Esophagus squamous epithelium (tissue), 5 donors: Measurements from ENCODE around the gene AP1G1. TPM values are rescaled to one million over a fixed set of nuclear protein-coding genes. Genes with fewer than 3 reads are reported as not detected.
"Not testable (repeated sequence)": the region's sequence is repeated elsewhere in the genome, so short reads cannot be mapped to it uniquely, and the experiment has no call there.

Experiments used
- DNase-seq: peaks from one replicate; lab custom pipeline; 2025; lab: John Stamatoyannopoulos, UW
- H3K27ac ChIP-seq, 4 donors: fragments of 200-600 bp; sonication (generic); one replicate each; pipeline ENCODE4 v1.5.1; 2016 to 2019; ENCODE audit warnings: mild to moderate bottlenecking in 1 of 4
- H3K27me3 ChIP-seq, 4 donors: fragments of 200-600 bp; sonication (generic); 1 replicate in 3 of 4; 2 replicates in 1 of 4; pipeline versions ENCODE4 v1.5.1 to v1.6.0; 2017 to 2021; ENCODE audit warnings: antibody characterized with exemption in 1 of 4
- H3K36me3 ChIP-seq, 3 donors: fragments of 200-600 bp; sonication (generic); one replicate each; pipeline ENCODE4 v1.5.1; 2016 to 2019
- H3K4me1 ChIP-seq, 3 donors: fragments of 200-600 bp; sonication (generic); one replicate each; pipeline ENCODE4 v1.5.1; 2017 to 2019
- H3K4me3 ChIP-seq, 4 donors: fragments of 200-600 bp; sonication (generic); 1 replicate in 3 of 4; 2 replicates in 1 of 4; pipeline ENCODE4 v1.5.1; 2016 to 2019; ENCODE audit warnings: mild to moderate bottlenecking in 2 of 4, moderate library complexity in 1 of 4
- H3K9me3 ChIP-seq, 3 donors: fragments of 200-600 bp; sonication (generic); one replicate each; pipeline ENCODE4 v1.5.1; 2016 to 2019
- POLR2A ChIP-seq, 4 donors: fragments of 450-650 bp; IDR thresholded peaks; one replicate each; pipeline ENCODE4 v1.6.1; 2017; ENCODE audit warnings: antibody characterized with exemption in 4 of 4, mild to moderate bottlenecking in 4 of 4, moderate library complexity in 3 of 4
- WGBS, 2 donors: methylation state at CpG; one replicate each; pipeline ENCODE4 v1.1.5; 2018; 5-methylcytosine and 5-hydroxymethylcytosine counted together
- intact Hi-C: fragments of 100-400 bp; cut with DNase I; formaldehyde crosslinking; loops from one replicate; pipeline ENCODE4 v1.15.0; 2022
- total RNA-seq, 4 donors: library from RNA; depleted of rRNA; stranded (reverse); fragments of >200 nt; gene quantifications; one replicate each; pipeline ENCODE4 v1.1.0, GENCODE V29; 2016
- TF ChIP-seq, protein P1 (sequence below), 6 experiments: fragments of 450-650 bp in 4 of 6; fragments of 200-600 bp in 2 of 6; sonication (generic) in 2 of 6; IDR thresholded peaks; one replicate each; pipeline ENCODE4 v1.5.1; 2016 to 2019; ENCODE audit warnings: antibody characterized with exemption in 6 of 6, mild to moderate bottlenecking in 4 of 6, moderate library complexity in 4 of 6
- donor health status: DM: yes; HTN: yes; CAD: no.

Gene AP1G1
- total RNA-seq, 4 donors from 2014 or later, result 51.7 to 90.1 (median 68.6) TPM

DNA sequence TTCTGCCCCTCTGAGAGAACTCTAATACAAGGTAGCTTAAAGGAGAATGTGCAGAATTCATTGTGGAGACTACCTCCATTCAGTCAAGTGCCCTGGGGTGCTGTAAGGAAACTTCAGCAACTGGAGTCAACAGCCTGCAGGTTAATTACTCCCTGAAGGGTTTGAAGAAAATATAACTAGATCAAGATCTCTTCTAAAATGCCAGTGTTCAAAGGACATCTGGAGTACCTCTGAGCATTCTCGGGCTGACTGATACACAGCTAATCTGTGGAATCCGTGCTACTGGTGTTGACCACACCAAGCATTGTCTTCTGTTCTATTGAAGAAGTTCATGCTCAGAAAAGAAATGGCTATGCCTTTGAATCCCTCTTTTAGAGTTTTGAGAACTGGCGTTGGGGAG, 25.7 kb upstream of the AP1G1 start:
- Histone ChIP-seq H3K9me3 (no peaks in the 10 kb centered on the region), H3K4me1 (no peaks in the 10 kb centered on the region), H3K4me3 (no peak overlapping the region), H3K27me3 (no peaks in the 10 kb centered on the region), H3K27ac (no peak overlapping the region), H3K36me3 (no peaks in the 10 kb centered on the region)
- WGBS, 2 donors, result 84 to 88% methylated on average over 3 of the region's 3 CpGs
- intact Hi-C loops, result no loop called here
- DNase-seq, result no peak
- no peak for TF ChIP-seq POLR2A (IDR thresholded peaks at IDR 0.05)
- TF ChIP-seq, protein P1, sequence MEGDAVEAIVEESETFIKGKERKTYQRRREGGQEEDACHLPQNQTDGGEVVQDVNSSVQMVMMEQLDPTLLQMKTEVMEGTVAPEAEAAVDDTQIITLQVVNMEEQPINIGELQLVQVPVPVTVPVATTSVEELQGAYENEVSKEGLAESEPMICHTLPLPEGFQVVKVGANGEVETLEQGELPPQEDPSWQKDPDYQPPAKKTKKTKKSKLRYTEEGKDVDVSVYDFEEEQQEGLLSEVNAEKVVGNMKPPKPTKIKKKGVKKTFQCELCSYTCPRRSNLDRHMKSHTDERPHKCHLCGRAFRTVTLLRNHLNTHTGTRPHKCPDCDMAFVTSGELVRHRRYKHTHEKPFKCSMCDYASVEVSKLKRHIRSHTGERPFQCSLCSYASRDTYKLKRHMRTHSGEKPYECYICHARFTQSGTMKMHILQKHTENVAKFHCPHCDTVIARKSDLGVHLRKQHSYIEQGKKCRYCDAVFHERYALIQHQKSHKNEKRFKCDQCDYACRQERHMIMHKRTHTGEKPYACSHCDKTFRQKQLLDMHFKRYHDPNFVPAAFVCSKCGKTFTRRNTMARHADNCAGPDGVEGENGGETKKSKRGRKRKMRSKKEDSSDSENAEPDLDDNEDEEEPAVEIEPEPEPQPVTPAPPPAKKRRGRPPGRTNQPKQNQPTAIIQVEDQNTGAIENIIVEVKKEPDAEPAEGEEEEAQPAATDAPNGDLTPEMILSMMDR (IDR thresholded peaks at IDR 0.05), result no peak

DNA sequence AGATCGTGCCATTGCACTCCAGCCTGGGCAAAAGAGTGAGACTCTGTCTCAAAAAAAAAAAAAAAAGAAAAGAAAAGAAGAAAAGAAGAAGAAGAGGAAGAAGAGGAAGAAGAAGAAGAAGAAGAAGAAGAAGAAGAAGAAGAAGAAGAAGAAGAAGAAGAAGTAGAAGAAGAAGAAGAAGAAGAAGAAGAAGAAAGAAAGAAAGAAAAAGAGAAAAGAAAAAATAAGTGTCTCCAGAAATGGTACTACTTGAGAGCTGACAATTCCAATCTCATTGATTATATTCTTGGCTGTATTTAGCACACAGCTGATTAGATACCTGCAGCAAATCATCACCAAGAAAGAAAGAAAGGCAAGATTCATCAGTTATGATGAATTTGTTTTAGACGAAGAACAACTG, 23.5 kb upstream of the AP1G1 start:
- not testable (repeated sequence) for H3K4me1 ChIP-seq, H3K27ac ChIP-seq, H3K27me3 ChIP-seq, DNase-seq, H3K36me3 ChIP-seq, H3K9me3 ChIP-seq, H3K4me3 ChIP-seq
- intact Hi-C loops, result loop anchor here (2.0 kb wide), 1 partner anchor 13 kb away; no protein-coding TSS in a partner anchor
- 83 to 100% methylated on average over 1 to 2 of the region's 2 CpGs for WGBS, 2 donors

DNA sequence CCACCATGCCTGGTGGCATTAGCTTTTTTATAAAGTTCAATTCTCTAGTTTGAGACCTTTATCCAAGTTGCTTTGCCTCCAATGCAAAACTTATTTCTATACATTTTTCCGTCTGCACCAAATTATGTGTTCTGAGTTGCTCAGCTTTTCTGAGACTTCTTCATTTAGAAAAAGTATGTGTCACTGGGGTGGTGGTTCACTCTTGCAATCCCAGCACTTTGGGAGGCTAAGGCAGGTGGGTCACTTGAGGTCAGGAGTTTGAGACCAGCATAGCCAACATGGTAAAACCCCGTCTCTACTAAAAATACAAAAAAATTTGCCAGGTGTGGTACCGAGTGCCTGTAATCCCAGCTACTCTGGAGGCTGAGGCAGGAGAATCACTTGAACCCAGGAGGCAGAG, 23.1 kb upstream of the AP1G1 start:
- intact Hi-C loops, result loop anchor here (2.0 kb wide), 1 partner anchor 13 kb away; no protein-coding TSS in a partner anchor
- not testable (repeated sequence) for H3K27ac ChIP-seq, H3K9me3 ChIP-seq, H3K4me1 ChIP-seq, H3K36me3 ChIP-seq, DNase-seq, H3K4me3 ChIP-seq, H3K27me3 ChIP-seq
- WGBS, 2 donors, result 86 to 91% methylated on average over 3 of the region's 3 CpGs

- 62 to 76% methylated on average over 2 of the region's 2 CpGs for WGBS, 2 donors
- TF ChIP-seq, protein P1 (IDR thresholded peaks at IDR 0.05), result no peak
- no peak for TF ChIP-seq POLR2A (IDR thresholded peaks at IDR 0.05)
- Histone ChIP-seq H3K9me3 (no peaks in the 10 kb centered on the region), H3K27ac (no peak overlapping the region), H3K27me3 (no peaks in the 10 kb centered on the region), H3K4me1 (no peaks in the 10 kb centered on the region), H3K36me3 (no peaks in the 10 kb centered on the region), H3K4me3 (no peak overlapping the region)
- no peak for DNase-seq
- intact Hi-C loops, result no loop called here
Measured at GRCh38 chr16:71830359-71830758, 21.7 kb upstream of the AP1G1 start.

DNA sequence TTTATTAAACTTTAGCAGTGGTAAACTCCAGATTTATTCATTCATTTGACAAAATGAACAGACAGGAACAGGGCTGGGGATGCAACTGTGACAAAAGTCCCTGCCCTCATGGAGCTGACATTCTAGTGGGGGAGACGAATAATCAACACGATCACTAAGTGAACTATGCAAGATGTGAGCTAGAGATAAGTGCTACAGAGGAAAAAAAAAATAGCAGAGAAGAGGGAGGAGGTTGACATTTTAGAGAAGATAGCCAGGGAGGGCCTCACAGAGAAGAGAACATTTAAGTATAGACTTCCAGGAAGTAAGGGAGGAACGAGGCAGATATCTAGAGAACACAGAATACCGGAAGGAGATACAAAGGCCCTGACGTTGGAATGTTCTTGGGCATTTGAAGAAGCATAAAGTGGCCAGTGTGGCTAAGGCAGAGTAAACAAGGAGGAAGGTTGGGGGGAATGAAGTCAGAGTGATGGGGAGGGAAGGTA, 17.9 kb upstream of the AP1G1 start:
- no peaks in the 10 kb centered on the region for H3K27me3 ChIP-seq
- H3K9me3 ChIP-seq, result no peaks in the 10 kb centered on the region
- H3K27ac ChIP-seq, result no peak overlapping the region
- DNase-seq, result no peak
- no peak overlapping the region for H3K4me3 ChIP-seq
- H3K4me1 ChIP-seq, result no peaks in the 10 kb centered on the region
- TF ChIP-seq, protein P1 (IDR thresholded peaks at IDR 0.05), result no peak
- no peak for TF ChIP-seq POLR2A (IDR thresholded peaks at IDR 0.05)
- intact Hi-C loops, result no loop called here
- WGBS, 2 donors, result 72 to 82% methylated on average over 5 of the region's 5 CpGs
- no peaks in the 10 kb centered on the region for H3K36me3 ChIP-seq

DNA sequence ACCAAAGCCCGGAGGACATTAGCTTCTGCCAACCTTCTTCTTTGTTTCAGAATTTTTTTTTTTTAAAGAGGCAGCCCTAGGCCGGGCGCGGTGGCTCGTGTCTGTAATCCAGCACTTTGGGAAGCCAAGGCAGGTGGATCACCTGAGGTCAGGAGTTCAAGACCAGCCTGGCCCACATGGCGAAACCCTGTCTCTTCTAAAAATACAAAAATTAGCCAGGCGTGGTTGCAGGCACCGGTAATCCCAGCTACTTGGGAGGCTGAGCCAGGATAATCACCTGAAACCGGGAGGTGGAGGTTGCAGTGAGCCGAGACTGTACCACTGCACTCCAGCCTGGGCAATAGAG, 8.5 kb upstream of the AP1G1 start:
- intact Hi-C loops, result loop anchor here (10.0 kb wide), 1 partner anchor 68 kb away; the partner anchor contains the start of gene ZNF821
- 44 to 47% methylated on average over 8 to 10 of the region's 10 CpGs for WGBS, 2 donors

More for the DNA sequence above, 8.5 kb upstream of the AP1G1 start:
- Histone ChIP-seq H3K4me1 (peaks cover 7 to 29% (median 10%) of the 10 kb centered on the region in 3 donors), H3K27ac (peak overlapping the region; percentile 64 to 88 (median 86)), H3K4me3 (peak overlapping the region in 1 of 4 donors; percentile 5)
- not testable (repeated sequence) for DNase-seq, H3K36me3 ChIP-seq, H3K9me3 ChIP-seq, H3K27me3 ChIP-seq
